Osteoblast (primary cell): Measurements from ENCODE around the gene LYRM2. TPM values are rescaled to one million over a fixed set of nuclear protein-coding genes. Genes with fewer than 3 reads are reported as not detected.

Experiments
- DNase-seq: peaks from one replicate; pipeline ENCODE4 v3.0.0; 2011; ENCODE audit warnings: low spot score, mixed read lengths; ENCODE audit not compliant: insufficient read length; ENCODE audit errors: missing footprints
- H2AFZ ChIP-seq: 2 replicates; pipeline ENCODE4 v1.6.0; 2011; ENCODE audit warnings: mild to moderate bottlenecking, low read length
- H3K27ac ChIP-seq: 2 replicates; pipeline ENCODE4 v1.5.1; 2011; ENCODE audit warnings: mild to moderate bottlenecking, low read depth, low read length, moderate library complexity
- H3K27me3 ChIP-seq: 2 replicates; pipeline ENCODE4 v1.6.0; 2012; ENCODE audit warnings: mild to moderate bottlenecking, control low read depth, inconsistent platforms, low read length, moderate library complexity; ENCODE audit not compliant: insufficient read depth
- H3K36me3 ChIP-seq: 2 replicates; pipeline ENCODE4 v1.5.1; 2011; ENCODE audit warnings: mild to moderate bottlenecking, low read length, control low read depth, moderate library complexity; ENCODE audit not compliant: insufficient read depth
- H3K4me1 ChIP-seq: 2 replicates; pipeline ENCODE4 v1.5.1; 2011; ENCODE audit warnings: mild to moderate bottlenecking, low read length, control low read depth, moderate library complexity; ENCODE audit not compliant: insufficient read depth
- H3K4me2 ChIP-seq: 2 replicates; pipeline ENCODE4 v1.6.0; 2011; ENCODE audit warnings: mild to moderate bottlenecking, low read length; ENCODE audit not compliant: insufficient read depth
- H3K4me3 ChIP-seq: fragments of 200-600 bp; sonication (generic); 3 replicates; pipeline ENCODE4 v1.5.1; 2012; ENCODE audit warnings: mild to moderate bottlenecking, low read length, inconsistent platforms; ENCODE audit not compliant: insufficient read depth
- H3K79me2 ChIP-seq: 2 replicates; pipeline ENCODE4 v1.6.0; 2012; ENCODE audit warnings: mild to moderate bottlenecking, low read length, control low read depth, inconsistent platforms; ENCODE audit not compliant: insufficient read depth
- H3K9me3 ChIP-seq: 2 replicates; pipeline ENCODE4 v1.5.1; 2011; ENCODE audit warnings: low read depth, low read length, control low read depth
- H4K20me1 ChIP-seq: 2 replicates; pipeline ENCODE4 v1.6.0; 2012; ENCODE audit warnings: mild to moderate bottlenecking, low read length, control low read depth; ENCODE audit not compliant: insufficient read depth
- total RNA-seq: library from RNA; depleted of rRNA; stranded (reverse); fragments of >200 nt; gene quantifications from 2 replicates; pipeline ENCODE4 v1.2.3, GENCODE V29; 2012
- TF ChIP-seq, protein P1 (sequence below): IDR thresholded peaks from 2 replicates; pipeline ENCODE4 v1.5.1; 2011; ENCODE audit warnings: mild to moderate bottlenecking, low read depth, low read length, moderate library complexity; ENCODE audit errors: extremely low read depth

The LYRM2 gene
- total RNA-seq, 1 donor = 24.6 TPM

DNA sequence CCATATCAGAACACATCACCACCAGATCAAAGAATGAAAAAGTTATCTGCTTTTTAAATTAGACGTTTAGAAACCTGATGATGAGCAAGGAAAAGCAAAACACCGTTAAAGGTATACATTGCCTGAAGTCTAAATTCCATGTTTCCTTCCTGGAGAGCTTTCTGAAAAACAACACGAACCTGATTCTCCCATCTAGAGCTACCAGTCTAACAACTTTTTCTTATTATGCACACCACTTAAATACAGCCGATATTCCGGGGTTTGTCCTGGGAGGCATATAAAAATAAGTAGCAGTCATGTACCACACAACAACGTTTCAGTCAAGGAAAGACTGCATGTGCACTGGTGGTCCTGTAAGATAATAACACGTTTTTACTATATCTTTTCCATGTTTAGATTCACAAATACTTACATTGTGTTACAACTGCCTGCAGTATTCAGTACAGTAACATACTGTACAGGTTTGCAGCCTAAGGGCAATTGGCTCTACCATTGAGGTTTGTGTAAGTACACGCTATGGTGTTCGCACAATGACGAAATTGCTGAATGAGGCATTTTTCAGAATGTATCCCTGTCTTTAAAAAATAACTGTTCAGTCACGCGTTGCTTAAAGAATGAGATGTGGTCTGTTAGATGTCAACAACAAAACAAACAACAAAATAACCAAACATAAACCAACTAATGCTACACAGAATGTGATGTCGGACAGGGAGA, 19.1 kb upstream of the LYRM2 start:
- TF ChIP-seq, protein P1, sequence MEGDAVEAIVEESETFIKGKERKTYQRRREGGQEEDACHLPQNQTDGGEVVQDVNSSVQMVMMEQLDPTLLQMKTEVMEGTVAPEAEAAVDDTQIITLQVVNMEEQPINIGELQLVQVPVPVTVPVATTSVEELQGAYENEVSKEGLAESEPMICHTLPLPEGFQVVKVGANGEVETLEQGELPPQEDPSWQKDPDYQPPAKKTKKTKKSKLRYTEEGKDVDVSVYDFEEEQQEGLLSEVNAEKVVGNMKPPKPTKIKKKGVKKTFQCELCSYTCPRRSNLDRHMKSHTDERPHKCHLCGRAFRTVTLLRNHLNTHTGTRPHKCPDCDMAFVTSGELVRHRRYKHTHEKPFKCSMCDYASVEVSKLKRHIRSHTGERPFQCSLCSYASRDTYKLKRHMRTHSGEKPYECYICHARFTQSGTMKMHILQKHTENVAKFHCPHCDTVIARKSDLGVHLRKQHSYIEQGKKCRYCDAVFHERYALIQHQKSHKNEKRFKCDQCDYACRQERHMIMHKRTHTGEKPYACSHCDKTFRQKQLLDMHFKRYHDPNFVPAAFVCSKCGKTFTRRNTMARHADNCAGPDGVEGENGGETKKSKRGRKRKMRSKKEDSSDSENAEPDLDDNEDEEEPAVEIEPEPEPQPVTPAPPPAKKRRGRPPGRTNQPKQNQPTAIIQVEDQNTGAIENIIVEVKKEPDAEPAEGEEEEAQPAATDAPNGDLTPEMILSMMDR = no peak
- H3K36me3 ChIP-seq = peaks cover 67% of the 10 kb centered on the region
- DNase-seq = no peak

DNA sequence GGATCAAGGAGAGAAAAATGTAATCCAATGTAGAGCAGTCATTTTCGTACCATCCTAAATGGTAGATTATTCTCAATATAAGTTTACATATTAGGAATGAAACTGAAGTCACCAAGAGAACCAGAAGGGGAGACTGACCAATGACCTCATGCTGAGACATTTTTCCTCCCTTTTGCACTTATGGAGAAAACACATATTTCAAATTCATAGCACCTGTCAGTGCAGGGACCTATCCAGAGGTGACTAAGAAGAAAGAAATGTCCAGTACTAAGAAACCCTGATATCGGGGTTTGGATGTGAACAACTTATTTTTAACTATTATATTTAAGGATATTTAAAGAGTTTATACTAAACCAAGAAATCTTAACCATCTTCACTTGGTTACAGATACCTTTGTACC, 16.6 kb upstream of the LYRM2 start:
- no peaks in the 10 kb centered on the region for H3K27me3 ChIP-seq
- no peak overlapping the region for H2AFZ ChIP-seq
- no peaks in the 10 kb centered on the region for H3K4me1 ChIP-seq
- H3K79me2 ChIP-seq = no peaks in the 10 kb centered on the region
- no peak overlapping the region for H3K4me3 ChIP-seq
- no peak overlapping the region for H3K4me2 ChIP-seq
- no peaks in the 10 kb centered on the region for H3K9me3 ChIP-seq
- peaks cover 63% of the 10 kb centered on the region for H3K36me3 ChIP-seq
- H3K27ac ChIP-seq = no peak overlapping the region
- DNase-seq = peak; percentile 37
- TF ChIP-seq, protein P1 = no peak
- H4K20me1 ChIP-seq = no peaks in the 10 kb centered on the region

More for the DNA sequence above, 19.1 kb upstream of the LYRM2 start:
- H3K4me3 ChIP-seq = no peak overlapping the region
- H3K27ac ChIP-seq = no peak overlapping the region
- H3K4me1 ChIP-seq = no peaks in the 10 kb centered on the region
- no peaks in the 10 kb centered on the region for H3K79me2 ChIP-seq
- no peak overlapping the region for H3K4me2 ChIP-seq
- H2AFZ ChIP-seq = no peak overlapping the region
- H3K27me3 ChIP-seq = no peaks in the 10 kb centered on the region
- H4K20me1 ChIP-seq = no peaks in the 10 kb centered on the region
- no peaks in the 10 kb centered on the region for H3K9me3 ChIP-seq

DNA sequence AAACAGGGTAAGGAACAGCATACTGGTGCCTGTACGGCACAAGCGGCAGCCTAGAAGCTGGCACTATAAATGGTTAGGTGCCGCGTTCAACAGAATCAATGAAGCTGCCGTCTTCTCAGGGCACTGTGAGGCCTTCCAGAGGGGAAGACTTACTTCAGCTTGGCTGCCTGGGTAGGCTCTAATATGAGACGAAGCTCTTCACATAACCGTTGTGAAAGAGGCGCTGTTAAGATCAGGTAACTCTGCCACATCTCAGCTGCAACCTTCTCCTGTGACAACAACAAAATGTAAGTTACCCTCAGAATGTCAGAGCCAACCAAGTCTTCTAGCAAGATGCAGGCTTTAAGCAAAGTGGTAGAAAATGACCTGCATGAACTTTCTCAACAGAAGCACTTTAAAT, 12.0 kb upstream of the LYRM2 start:
- H3K9me3 ChIP-seq = no peaks in the 10 kb centered on the region
- no peak overlapping the region for H3K4me3 ChIP-seq
- no peaks in the 10 kb centered on the region for H3K4me1 ChIP-seq
- DNase-seq = no peak
- H3K4me2 ChIP-seq = no peak overlapping the region
- H4K20me1 ChIP-seq = no peaks in the 10 kb centered on the region
- H3K27me3 ChIP-seq = no peaks in the 10 kb centered on the region
- no peak overlapping the region for H3K27ac ChIP-seq
- no peaks in the 10 kb centered on the region for H3K79me2 ChIP-seq
- peaks cover 49% of the 10 kb centered on the region for H3K36me3 ChIP-seq
- TF ChIP-seq, protein P1 = no peak
- H2AFZ ChIP-seq = no peak overlapping the region

DNA sequence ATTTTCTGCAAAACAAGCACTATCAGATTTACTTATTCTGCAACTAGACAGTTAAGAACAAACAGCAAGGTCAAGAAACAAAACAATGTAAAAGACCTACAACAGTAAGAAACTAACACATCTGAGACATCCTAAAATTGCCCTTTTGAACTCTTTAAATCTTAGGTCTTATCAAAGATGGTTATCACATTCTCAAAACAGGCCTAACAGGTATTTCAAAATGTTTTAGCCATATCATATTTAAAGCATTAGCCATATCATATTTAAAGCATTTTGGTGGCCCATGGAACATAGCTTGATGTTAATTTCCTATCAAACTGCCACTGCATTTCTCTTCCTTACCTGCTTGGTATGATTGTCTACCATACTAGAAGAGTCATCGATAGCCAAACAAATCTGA, 11.1 kb upstream of the LYRM2 start:
- H3K27me3 ChIP-seq = no peaks in the 10 kb centered on the region
- no peak overlapping the region for H2AFZ ChIP-seq
- H3K4me1 ChIP-seq = no peaks in the 10 kb centered on the region
- H3K9me3 ChIP-seq = no peaks in the 10 kb centered on the region
- no peak for DNase-seq
- H3K79me2 ChIP-seq = no peaks in the 10 kb centered on the region
- H3K27ac ChIP-seq = no peak overlapping the region
- H4K20me1 ChIP-seq = no peaks in the 10 kb centered on the region
- H3K4me3 ChIP-seq = no peak overlapping the region
- TF ChIP-seq, protein P1 = no peak
- no peak overlapping the region for H3K4me2 ChIP-seq
- peaks cover 45% of the 10 kb centered on the region for H3K36me3 ChIP-seq
